IPS-NIHi7 (cell line): Measurements from ENCODE around the gene MMAB.

Experiments used
- DNase-seq: peaks from one replicate; pipeline ENCODE4 v3.0.0; 2012; ENCODE audit warnings: mixed read lengths; ENCODE audit errors: extremely low spot score

The MMAB gene

DNA sequence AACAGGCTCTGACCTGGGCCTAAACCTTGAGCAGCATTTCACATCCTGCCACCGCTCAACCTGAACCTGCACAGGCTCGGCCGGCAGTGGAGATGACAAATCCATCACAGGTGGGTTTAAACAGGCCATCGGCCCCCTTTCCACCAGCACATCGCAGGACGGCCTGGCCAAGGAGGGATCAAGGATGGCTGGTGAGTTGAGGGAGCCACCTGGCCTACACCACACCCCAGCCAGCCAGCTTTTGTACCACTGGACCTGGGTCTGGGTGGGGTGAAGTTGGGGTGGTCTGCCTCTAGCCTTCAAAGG, 14.2 kb downstream of the MMAB start:
- DNase-seq, result no peak

DNA sequence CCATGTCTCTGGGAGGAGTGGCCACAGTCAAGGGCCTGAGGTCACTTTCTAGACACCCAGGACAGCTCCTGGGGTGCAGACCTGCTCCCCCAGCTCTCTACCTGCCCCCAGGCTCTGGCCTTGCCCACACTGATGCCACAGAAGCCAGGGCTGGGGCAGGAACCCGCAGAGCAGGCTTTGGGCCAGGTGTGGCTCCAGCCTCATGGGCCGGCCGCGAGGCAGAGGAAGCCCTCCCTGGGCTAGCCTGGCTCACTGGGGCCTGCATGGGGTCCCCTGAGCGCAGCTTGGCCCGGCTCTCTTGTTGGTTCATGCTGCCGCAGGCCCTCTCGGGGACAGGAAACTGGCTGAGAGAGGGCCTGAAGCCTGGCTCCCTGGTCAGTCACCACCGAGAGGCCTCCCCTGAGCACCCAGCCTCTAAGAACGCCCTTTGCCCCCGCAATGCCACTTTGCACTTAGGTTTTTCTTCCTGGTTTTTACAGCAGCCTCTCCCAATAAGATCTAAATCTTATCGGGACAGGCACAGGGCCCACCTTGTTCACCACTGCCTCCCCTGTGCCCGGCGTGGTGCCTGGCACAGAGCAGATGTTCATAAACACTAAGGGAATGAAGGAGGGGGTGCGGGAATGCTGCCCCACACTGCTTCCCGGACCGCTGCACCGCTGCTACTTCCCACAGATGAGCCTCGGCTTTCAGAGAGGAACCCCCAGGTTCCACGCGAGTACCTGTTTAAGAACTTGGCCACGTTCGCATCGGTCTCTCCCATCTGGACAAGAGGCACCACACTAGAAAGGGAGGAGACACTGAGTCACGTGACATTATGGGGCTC, 14.7 kb downstream of the MMAB start:
- DNase-seq, result no peak

DNA sequence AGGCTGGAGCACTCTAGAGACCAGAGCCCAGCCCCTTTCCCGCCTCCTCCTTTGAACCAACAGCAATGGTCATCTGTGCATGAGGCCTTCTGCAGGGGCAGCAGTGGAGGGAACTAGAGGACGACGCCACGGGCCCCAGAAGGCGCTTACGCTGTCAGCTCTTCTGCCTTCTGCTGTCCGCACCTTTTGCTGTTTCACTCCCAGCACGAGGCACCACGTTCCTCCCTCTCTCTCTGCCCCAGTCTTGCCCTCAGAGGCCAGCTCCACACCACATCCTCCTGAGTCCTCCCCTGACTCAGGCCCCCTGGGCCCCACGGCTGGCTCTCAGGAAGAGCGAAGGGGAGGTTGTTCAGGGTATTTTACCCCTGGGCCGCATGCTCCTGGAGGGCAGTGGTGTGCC, 15.5 kb downstream of the MMAB start:
- DNase-seq, result no peak

DNA sequence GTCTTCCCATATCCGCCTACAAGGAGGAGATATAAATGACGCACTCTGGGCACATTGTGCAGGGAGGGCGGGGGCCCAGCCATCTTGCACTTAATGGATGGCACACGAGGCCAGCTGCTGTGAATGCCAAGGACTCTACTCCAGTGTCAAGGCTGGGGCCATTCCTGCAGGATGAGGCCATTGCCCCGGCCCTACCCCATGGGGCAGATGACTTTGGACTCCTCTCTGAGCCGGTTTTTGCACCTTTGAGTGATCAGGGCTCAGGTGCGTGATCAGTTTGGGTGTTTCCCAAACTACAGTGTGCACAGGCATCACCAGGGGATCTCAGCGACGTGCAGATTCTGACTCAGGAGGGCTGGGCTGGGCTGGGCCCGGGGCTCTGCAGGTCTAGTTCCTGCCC, 16.1 kb downstream of the MMAB start:
- DNase-seq, result no peak

DNA sequence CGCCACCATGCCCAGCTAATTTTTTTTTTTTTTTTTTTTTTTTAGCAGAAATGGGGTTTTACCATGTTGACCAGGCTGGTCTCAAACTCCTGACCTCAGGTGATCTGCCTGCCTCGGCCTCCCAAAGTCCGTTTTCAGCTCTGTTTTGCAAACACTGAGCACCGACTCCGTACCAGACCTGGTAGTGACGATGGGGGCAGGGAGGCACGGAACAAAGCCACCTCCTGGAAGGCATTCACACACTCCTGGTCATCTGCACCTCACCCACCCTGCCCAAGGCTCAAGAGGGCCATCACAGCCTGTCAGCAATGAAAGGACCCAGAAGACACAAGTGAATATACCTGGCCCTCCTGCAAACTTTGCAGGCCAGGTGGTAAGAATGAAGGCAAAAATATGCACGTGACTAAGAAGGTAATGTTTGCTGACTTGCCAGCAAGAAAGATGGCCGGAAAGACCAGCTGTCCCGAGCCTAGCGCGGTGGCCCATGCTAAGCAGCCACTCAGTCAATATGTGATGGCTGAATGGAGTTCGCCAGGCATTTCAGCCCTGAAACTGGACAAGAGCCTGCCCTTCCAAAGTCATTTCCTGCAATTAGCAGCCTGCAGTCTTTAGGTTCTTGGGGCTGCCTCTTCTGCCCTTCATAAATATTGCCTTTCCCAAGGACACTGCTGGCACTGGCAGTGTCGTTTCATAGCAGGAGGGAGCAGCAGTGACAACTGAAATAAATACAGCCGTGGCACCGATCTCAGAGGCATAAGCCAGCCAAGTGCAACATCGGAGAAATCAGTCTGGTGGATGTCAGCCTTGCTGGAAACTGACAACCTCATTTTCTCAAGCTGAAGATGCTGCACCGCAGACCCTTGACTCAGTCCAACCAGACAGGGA, 17.6 kb downstream of the MMAB start:
- DNase-seq, result no peak

DNA sequence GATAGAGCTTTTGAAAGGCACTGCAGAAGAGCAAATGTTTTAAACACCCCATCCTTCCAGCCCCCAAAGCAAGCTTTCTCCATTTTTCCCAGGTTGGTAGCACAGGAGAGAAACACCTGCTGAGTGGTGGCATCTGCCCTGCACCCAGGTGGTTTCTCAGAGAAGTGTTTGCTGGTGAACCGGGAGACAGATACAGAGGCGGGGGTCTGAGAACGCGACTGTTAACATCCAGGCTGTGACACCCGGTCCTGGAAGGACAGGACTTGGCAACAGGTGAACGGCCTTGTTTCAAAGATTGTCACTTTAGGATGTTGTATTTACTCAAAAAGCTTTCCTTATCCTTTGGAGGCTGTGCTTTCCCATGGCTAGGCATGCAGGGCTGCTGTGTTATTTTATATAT, 18.5 kb downstream of the MMAB start:
- DNase-seq, result no peak

DNA sequence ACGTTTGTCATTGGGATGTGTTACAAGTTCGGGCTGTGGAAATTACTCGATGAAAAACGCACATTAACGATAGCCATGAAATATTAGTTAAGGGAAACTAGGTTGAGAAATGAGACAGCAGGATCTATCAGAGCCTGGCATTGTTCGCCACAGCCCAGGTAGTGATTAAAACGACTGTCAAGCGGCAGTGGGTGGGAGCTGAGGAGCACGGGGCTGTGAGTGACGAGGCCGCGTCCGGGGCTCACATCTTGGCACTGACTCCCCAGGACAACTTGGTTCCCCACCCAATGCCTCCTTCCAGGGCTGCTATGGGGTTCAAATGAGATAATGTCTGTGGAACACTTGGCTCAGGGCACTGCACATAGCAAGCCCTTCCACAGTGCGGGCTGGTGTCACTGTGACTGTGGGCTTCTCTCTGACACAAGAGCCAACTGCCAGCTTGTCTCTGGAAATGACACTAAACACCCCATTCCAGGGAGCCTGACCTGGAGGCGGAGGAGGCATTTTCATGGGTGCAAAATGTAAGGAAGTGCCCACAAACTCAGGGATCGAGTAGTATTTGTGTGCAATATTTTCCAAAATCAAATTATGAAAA, 19.3 kb downstream of the MMAB start:
- no peak for DNase-seq

DNA sequence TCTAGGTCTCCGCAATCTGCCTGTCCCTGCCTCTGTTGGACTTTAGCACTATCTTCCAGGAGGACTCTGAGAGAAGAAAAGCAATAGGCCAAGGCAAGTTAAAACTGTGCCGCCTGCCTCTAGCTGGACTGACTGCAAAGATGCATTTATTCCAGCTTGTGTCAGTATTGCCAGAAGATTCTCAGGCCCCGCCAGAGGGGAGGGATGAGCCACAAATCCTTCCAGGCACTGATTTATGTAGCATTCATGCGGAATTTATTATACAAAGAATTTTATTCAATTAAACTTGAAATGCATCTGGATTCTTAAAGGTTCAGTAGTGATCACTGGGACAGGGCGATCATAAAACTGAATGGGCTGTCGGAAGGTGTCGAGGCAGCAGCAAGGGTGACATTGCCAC, 19.8 kb downstream of the MMAB start:
- DNase-seq, result no peak

DNA sequence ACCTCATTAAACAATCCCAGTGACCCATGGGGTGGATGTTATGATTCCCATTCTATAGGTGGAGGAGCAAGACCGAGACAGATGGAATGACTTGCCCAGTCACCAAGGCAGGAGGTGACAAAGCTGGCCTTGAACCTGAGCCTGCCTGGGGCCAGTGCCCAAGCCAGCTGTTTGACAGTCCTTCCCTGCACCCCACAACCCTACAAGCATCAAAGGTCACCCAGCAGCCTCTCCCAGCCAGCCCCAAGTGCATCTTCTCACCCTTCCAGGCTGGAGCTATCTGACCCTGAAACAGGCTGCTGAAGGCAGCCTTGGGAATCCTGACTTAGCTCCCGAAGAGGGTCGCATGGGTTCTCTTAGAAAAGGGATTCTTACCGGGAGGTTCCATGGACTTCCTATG, 20.3 kb downstream of the MMAB start:
- no peak for DNase-seq

DNA sequence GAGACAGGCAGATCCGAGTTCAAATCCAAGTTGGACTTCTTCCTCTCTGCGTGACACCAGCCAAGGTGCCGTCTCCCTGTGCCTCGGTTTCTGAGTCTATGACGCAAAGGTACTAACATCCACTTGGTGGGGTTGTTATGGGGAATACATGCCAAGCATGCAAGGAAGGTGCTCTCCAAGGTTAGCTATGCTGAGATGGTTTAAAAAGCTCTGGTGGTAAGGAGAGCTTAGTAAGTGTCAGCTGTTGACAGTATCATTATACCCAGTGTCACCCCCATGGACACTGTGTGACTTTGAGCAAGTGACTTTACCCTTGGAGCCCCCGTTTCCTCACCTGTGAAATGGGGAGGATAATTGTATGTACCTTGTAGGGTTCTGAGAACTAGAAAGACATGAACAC, 22.2 kb downstream of the MMAB start:
- DNase-seq, result no peak

DNA sequence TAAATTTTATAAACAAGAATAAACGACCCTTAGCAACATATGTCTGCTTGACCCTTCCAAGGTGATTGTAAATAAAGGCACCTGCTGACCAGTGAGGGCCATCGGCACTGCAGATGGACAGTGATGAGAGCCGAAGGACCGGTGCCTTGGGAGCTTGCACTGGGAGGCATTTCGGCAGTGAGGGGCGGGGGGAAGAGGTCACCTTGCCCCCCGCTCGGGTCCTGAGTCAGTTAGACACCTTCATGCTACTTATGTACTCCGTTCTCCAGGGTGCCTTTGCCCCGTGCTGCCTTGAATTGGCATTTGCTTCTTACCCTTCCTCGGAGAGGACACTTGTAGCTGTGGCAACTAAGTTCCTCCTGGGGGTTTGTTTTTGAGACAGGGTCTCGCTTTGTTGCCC, 23.0 kb downstream of the MMAB start:
- no peak for DNase-seq

DNA sequence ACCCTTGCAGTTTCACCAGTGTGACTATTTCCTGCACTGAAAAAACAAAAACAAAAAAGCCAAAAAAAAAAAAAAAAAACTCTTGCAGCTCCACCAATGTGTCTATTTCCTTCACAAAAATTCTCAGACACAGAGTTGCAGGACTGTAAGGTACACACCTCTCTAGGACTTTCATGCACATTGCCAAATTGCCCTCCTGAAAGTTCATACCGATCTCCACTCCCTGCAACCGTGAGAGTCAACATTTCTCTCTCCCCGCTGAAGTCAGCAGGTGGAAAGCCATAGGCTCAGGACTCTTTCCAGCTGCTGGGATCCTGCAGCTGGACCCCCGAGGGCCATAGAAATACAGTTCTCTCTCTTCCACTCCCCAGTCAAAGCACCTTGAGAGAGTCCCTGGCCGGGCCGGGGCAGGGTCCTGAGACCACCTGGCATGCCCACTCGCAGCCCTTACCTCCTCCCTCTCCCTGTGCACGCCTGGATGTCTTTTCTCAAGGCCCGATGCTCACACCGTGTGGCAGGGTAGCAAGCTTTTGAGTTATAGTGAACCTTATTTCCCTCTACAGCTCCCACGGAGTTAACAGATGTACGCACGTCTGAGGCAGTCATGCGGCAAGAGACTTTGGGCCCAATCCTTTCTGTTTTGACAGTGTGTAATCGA, 23.6 kb downstream of the MMAB start:
- no peak for DNase-seq

DNA sequence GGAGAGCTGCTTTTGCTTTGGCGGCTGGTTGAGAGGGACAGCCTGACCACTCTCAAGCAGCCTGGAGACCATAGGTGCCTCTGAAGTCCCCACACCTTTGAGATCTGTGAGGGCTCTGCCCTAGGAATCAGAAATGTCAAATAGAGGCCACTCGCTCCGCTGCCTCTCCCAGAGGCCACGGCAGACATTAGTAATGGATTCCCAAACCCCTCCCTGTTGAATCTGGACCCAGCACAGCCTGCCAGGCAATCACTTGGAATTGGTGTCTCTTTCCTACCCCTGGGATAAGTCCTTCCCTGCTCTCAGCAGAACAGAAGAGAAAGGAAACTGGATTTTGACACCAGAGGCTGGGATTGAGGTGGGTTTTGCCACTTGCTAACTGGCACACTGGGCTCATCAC, 25.0 kb downstream of the MMAB start:
- no peak for DNase-seq

DNA sequence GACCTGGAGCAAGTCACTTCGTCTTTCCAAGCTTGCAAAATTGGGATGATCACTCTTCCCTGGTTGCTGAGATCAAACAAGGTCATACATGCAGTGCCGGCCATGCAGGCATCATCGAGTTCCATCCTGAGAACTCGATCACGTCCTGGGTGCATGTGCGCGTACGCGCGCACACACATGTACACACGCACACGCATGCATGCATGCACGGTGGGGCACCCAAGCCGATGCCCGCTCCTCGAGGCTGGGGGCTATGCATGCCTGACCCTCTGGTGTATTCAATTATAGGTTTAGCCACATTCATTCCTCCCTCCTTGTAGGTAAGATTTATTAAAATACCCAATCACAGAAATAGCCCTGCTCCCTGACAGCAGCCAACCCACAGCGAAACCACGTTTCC, 26.0 kb downstream of the MMAB start:
- DNase-seq, result no peak

DNA sequence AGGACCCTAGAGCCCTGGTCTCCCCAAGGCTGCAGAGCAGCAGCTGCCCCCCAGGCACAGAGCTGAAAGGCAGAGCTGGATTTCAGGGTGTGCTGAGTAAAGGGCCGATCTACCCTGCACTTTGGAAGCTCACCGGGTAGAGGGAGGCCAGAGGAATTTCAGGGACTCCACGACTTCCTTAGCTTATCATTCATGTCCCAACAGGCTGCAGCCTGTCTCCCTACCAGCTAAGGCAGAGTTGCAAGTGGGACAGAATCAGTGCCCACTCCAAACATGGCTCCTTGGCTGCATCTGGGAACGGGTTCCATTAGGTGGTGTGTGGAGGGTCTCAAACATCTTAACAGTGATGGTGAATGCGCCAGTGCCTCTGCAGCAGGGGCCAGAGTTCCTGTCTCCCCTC, 27.5 kb downstream of the MMAB start:
- DNase-seq, result no peak

DNA sequence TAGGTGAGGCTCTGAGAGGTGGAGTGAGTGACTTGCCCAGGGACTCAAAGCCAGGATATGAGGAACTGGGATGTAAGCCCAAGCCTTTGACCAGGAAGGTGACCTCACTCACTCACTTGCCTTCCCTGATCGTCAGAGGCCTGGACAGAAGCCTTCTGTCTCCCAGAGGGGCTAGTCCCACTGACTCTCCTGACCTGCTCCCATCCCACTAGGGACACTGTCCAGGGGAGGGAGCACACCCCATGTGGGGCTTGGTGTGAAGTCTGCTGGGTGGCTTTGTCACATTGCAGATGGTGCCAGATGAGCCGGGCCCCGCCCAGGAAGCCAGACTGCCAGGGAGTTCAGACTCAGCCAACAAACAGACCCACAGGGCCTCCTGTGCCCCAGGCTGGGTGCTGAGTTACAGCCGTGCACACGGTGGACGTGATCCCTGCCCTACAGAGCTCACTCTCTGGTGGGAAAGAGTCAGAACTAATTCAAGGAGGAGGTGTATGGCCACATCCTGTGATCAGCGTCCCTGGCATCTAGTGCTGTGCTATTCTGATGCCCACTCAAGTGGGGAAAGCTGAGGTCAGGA, 28.3 kb downstream of the MMAB start:
- DNase-seq, result no peak

DNA sequence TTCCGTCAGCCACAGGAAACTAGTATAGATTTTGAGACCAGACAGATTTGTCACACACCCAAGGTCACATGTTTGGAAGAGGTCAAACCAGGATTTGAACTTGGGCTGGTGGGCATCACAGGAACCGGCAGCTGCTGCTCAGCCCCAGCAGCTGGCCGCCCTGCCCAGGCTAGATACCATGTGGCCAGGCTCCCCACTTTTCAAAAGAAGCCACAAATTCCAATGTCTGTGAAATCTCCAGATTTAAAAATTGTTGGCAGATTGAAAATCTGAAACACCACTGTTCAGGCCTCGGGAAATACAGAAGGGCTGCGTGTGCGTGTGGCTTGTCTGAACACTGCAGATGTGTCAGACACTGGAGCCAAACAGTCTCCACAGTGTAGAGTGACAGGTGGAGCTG, 30.4 kb downstream of the MMAB start:
- no peak for DNase-seq

DNA sequence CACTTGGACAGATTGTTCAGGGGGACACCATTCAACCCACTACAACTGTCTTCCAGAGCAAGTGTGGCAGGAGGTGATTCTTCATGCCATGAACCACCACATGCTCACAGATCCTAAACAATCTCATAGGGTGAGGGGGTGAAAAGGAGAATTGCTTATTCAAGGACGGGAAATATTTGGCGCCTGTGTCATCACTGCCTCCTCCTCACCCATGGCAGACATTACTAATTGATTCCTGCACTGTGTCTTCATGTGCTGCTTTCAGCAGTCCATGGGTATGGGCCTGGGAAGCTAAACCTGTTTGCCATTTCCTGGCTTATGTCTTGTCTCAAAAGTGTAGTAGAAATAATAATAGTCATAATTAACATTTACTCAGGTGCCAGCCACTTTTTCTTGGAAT, 31.3 kb downstream of the MMAB start:
- DNase-seq, result no peak

DNA sequence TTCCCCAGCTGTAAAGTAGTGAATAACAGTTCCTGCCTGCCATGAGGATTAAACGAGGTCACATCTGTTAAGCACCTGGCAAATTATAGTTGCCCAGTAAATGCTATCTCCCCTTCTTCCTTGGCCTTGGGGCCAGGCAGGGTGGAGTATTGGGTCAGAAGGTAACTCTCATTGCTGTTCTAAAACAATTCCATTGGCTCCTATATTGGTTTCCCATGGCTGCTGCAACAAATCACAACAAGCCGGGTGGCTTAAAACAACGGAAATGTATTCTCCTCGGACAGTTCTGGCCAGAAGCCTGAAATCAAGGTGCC, 31.9 kb downstream of the MMAB start:
- DNase-seq, result no peak

DNA sequence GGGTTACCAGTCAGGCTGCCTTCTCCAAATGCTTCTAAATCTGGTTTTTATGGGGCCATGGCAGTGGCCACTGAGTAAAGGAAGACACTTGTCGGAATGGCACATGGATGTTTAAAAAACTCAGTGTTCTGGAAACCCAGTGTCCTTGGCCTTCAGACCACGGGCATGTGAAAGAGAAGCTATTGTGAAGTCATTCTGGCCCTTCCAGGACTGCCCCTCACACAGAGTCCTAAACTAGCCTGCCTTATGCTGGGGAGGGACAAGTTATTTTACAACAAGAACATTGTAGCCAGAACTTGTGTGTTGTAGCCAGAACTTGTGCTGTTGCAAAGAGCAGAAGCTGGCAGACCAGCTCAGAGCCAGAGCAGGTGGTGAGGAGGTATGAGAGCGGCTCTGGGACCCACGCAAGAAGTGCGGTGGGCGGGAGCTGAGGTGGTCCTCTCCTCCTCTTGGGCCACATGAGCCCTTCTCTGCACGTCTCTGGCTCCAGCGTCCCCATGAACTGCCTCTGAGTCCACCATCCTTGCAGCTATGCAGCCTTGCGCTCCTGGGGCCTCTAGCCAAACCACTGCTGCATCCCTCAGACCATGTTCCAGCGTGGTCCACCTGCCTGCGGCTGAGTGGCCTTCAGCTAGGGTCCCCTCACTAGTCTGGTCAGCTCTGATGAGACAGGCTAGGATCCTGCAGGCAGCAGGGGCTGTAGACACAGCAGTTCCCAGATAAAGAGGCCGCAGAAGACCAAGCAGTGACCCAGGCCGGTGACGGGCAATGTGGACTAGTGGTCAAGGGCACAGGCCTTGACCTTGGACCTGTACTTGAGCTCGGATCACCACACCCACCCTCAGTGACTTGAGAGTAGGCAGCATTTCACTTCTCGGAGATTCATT, 32.5 kb downstream of the MMAB start:
- no peak for DNase-seq

DNA sequence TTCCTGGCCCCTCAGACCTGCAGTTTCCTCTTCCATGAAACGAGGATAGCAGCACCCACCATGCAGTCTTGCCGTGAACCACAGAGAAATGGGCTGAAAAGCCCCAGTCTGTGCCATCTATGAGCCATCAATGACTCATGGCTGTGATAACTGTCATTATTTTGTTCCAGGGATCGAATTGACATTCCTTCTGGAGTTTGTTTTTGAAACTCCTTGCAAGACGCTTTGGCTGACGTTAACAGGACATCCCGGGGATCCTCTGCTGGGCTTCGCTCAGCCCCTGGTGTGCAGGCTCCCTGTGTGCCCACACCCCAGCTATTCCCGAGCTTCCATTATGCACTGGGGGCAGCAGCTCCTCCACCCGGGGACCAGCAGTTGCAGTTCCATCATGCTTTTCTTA, 33.8 kb downstream of the MMAB start:
- no peak for DNase-seq
